ENCODE data around the gene USP10.
A peak's percentile ranks its signal among the peaks of the same experiment; 100 is the strongest.
"Not testable (repeated sequence)": the region's sequence is repeated elsewhere in the genome, so short reads cannot be mapped to it uniquely, and the experiment has no call there.

USP10 gene

DNA sequence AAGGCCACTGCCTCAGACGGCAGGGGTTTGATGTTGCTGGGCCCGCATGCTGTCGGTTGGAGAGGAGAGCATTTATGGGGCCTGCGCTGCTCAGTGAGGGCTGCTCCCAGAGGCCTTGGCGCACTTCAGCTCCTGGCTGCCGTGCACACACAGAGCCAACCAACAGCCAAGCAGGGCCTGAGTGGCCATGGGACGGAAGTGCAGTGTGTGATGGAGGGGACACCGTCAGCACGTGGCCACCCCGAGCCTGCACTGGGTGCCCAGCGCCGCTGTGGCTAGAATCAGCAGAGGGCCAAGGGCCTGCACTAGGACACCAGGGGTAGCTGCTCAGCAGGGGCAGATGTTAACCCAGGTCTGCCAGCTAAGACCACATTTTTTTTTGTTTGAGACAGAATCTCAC is 29.7 kb upstream of the USP10 start:
- no peak for DNase-seq
- in situ Hi-C loops (cut with HindIII; ENCODE audit: low pct_ligation_motif_present, low pct_unique_long_range_greater_than_20kb, low sequenced_read_pairs), result no loop called here

DNA sequence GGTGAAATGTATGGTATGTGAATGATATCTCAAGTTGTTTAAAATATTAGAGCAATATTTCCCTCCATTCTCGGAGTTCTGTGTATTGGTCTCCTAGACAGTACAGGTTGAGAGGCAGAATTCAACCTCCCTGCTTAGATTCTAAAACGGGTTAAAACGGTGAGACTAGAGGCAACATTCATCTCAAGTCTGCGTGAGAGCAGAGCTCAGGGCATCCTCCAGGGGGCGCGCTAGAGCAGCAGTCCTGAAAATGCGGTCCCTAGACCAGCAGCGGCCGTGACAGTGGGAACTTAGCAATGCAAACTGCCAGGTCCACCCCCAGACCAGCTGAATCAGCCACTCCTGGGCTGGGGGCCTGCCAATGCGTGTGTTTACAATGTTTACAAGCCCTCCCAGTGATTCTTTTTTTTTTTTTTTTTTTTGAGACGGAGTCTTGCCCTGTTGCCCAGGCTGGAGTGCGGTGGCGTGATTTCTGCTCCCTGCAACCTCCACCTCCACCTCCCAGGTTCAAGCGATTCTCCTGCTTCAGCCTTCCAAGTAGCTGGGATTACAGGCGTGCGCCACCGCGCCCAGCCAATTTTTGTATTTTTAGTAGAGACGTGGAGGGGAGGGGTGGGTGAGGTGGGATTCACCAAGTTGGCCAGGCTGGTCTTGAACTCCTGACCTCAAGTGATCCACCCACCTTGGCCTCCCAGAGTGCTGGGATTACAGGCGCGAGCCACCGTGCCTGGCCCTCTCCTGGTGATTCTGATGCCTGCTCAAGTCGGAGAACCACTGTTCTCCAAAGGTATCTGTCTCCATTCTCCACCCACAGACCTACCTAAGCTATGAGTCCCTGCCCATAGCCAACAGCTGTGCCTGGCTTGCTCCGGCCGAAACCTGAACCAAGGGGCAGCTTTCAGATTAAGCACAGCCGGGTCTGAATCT is 27.3 kb upstream of the USP10 start:
- DNase-seq, result peak; percentile 74

DNA sequence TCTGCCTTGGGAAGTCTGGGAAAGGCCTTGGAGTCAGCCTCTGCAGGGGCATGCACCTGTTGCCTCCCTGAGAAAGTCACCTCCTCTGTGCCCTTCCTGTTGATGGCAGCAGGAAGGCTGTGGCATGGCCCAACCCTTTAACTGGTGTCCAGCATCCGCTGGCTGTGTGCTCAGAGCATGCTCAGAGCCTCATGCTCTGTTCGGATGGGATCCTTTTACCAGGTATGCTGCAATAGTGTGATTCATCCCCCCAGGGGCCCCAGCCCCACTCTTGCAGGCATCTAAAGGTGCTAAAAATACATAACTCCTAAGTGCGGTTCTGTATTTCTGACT is 26.6 kb upstream of the USP10 start:
- no peak for DNase-seq

More for the DNA sequence above, 27.3 kb upstream of the USP10 start:
- in situ Hi-C loops (cut with HindIII; ENCODE audit: low pct_ligation_motif_present, low pct_unique_long_range_greater_than_20kb, low sequenced_read_pairs), result no loop called here

DNA sequence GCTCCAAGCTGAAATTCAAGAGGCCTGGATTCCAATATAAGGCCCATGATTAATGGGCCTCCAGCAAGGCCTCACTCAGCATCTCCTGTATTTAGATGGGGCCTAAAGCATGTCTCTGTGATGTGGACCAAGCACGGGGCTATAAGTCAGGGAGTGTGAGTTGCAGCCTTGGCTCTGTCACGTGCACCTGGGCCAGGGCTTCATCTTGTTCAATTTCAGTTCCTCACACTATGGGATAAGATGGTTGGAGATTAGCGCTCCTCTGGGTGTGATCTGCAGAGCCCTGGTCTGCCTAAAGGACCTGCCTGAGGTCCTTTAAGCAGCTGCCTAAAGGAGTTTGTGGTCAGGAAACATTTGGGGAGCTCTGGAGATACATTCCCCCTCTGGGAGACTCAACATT is 26.2 kb upstream of the USP10 start:
- no peak for DNase-seq
- in situ Hi-C loops (cut with HindIII; ENCODE audit: low pct_ligation_motif_present, low pct_unique_long_range_greater_than_20kb, low sequenced_read_pairs), result no loop called here

More for the DNA sequence above, 26.6 kb upstream of the USP10 start:
- in situ Hi-C loops (cut with HindIII; ENCODE audit: low pct_ligation_motif_present, low pct_unique_long_range_greater_than_20kb, low sequenced_read_pairs), result no loop called here

DNA sequence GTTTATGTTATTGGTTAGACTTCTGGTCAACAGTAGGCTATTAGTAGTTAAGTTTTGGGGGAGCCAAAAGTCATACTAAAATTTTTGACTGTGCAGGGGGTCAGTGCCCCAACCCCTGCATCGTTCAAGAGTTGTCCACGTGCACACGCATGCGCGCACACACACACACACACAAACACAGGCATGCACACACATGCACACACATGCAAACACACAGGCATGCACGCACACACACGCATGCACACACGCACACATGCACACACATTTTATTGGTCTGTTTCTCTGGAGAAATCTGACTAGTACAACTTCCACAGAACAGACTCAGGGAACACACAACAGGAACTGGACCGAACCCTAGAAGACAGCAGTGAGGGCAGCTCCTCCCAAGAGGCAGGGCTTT is 24.4 kb upstream of the USP10 start:
- in situ Hi-C loops (cut with HindIII; ENCODE audit: low pct_ligation_motif_present, low pct_unique_long_range_greater_than_20kb, low sequenced_read_pairs), result no loop called here
- DNase-seq, result no peak

DNA sequence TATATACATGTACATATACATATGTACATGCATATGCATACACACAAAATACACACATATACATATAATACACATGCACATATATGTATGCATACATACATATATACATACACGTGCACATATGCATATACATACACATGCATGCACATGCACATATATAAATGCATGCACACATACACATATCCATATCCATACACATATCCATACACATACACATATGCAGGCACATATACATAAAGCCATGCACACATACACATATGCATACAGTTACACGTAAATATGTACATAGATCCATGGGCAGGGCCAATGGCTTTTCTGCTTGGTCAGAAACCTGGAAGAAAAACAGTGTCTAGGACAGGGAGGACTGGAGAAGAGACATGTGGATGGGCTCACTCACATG is 23.9 kb upstream of the USP10 start:
- DNase-seq, result no peak
- in situ Hi-C loops (cut with HindIII; ENCODE audit: low pct_ligation_motif_present, low pct_unique_long_range_greater_than_20kb, low sequenced_read_pairs), result no loop called here

DNA sequence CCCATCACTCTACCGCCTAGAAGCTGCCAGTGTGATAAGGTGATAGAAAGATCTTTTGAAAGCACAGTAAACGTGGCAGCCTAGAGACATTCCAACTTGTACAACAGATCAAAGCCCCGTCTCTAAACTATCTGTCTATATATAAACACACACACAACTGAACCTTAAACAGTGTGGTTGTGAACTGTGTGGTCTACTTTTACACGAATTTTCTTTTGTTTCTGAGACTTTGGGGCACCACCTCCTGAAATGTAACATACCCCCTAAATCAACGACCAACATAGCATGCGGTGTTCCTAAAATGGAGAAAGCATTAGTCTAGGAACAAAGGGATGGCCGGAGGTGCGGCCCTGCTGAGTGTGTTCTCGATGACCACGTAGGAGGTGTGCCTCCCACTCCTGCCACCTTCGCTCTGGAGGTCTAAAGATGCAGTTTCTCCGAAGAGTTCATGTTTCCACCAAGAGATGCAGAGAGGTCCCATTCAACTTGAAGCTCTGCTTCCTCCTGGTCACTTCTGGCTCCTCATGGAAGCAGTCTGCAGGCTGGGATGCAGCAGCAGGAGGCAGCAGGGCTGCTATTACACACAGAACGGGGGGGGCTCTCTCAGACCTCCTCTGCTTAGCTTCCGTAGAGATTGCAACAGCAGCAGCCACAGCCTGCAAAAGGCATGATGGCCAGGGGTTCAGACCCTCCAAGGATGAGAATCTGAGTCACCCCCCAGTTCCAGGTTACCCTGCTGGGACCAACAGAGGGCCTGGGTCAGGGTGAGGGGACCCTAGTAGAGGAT is 22.6 kb upstream of the USP10 start:
- no peak for DNase-seq
- in situ Hi-C loops (cut with HindIII; ENCODE audit: low pct_ligation_motif_present, low pct_unique_long_range_greater_than_20kb, low sequenced_read_pairs), result no loop called here

DNA sequence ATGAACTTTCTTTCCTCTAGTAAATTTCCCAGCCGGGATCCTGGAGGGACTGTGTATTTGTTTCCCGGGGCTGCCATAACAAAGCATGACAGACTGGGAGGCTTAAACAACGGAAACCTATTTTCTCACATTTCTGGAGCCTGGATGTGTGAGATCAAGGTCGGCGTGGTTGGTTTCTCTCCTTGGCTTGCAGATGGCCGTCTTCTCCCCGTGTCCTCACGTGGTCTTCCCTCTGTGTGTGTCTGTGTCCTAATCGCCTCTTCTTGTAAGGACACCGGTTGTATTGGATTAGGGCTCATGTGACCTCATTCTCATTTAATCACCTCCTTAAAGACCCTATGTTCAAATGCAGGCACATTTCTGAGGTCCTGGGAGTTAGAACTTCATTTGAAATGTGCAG is 22.0 kb upstream of the USP10 start:
- in situ Hi-C loops (cut with HindIII; ENCODE audit: low pct_ligation_motif_present, low pct_unique_long_range_greater_than_20kb, low sequenced_read_pairs), result no loop called here
- no peak for DNase-seq

DNA sequence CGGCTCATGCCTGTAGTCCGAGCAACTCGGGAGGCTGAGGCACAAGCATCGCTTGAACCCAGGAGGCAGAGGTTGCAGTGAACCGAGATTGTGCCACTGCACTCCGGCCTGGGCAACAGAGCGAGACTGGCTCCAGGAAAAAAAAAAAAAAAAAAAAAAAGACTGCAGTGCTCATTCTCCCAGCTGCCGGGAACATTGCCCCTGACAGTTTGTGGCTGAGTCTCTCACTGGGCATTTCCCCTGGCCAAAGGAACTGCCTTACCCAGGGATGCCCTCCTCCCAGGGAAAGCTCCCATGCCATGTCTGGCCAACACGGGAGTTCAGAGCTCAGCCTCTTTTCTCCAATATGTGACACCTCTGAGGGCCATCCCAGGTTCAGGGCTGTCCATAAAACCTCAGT is 21.3 kb upstream of the USP10 start:
- in situ Hi-C loops (cut with HindIII; ENCODE audit: low pct_ligation_motif_present, low pct_unique_long_range_greater_than_20kb, low sequenced_read_pairs), result no loop called here
- no peak for DNase-seq

DNA sequence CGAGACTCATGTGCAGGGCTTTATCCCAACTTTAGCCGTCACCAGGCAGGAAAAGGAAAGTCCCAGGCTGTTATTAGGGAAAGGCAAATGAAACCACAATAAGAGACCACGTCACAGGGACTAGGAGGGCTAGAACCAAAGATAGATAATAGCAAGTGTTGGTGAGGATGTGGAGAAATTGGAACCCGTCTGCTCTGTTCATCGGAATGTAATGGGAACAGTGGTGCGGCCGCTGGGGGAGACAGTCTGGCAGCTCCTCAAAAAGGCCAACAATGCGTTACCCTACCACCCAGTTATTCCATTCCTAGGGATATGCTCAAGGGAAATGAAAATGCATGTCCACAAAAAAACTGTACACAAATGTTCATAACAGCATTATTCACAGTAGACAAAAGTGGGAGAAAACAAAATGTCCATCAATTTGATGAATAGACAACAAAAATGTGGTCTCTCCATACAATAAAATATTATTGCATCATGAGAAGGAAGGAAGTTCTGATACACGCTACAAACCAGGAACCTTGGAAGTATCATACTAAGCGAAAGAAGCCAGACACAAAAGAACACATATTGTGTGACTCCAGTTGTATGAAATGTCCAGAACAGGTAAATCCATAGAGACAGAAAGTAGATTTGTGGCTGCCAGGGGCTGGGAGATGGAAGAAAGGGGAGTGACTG is 19.5 kb upstream of the USP10 start:
- no peak for DNase-seq

DNA sequence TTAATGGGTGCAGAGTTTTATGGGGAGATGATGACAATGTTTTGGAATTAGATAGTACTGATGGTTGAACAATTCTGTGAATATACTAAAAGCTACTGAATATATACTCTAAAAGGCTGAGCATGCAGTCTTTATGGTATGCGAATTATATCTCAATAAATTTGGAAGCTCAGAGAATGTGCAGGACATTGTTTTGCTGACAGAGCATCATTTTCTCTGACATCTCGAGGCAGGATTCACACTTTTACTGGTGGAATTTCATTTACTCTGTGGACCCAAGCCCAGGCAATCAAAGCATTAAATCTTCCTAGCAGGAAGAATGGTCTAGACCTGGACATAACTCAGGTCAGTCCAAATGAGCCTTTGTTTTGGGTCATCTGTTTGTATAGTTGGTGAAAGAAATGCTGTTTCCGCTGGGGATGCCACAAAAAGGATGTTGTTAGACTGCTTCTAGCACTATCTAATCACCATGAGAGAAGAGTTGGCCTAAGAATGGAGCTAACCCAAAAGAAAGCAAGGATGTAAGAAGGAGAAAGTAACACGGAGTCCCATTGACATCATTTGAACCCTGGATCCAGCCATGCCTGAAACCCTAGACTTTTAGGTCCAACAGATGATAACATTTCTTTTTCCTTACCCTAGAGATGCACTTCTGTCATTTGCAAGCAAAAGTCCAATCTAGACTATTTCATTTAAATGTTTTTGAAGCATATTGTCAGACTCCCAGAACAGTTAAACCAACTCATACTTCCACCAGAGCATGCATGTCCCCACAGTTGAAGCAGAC is 18.8 kb upstream of the USP10 start:
- no peak for DNase-seq
- in situ Hi-C loops (cut with HindIII; ENCODE audit: low pct_ligation_motif_present, low pct_unique_long_range_greater_than_20kb, low sequenced_read_pairs), result no loop called here

More for the DNA sequence above, 19.5 kb upstream of the USP10 start:
- in situ Hi-C loops (cut with HindIII; ENCODE audit: low pct_ligation_motif_present, low pct_unique_long_range_greater_than_20kb, low sequenced_read_pairs), result no loop called here

DNA sequence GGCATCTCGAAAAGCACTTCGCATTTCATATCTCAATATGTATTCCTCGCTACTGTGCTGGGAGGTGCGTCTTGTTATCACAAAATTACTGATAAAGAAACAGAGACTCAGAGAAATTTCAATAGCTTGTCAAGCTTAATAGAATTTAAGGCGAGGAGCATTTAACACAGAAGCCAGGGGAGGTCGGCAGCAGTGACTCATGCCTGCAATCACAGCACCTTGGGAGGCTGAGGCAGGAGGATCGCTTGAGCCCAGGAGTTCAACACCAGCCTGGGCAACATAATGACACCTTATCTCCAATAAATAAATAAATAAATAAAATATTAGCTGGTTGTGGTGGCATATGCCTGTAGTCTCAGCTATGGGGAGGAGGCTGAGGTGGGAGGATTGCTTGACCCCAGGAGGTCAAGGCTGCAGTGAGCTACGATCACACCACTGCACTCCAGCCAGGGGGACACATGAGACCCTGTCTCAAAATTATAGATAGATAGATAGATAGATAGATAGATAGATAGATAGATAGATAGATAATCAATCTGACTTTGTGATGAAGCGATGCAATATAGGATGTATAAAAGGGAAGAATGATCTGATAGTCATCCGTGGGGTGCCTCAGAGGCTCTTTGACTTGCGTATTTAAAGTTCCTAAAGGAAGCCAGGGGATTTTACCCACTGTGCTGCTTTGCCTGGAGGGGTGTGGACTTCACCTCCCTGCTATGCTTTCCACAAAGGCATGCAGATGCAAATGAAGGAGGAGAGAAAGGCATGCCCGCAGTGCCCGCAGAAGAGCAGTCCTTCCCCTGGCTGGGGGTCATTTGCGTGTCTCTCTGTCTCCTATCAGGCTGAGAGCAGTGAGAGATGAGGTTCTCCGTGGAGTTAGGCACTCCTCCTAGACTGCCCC is 15.9 kb upstream of the USP10 start:
- no peak for DNase-seq
- in situ Hi-C loops (cut with HindIII; ENCODE audit: low pct_ligation_motif_present, low pct_unique_long_range_greater_than_20kb, low sequenced_read_pairs), result no loop called here

DNA sequence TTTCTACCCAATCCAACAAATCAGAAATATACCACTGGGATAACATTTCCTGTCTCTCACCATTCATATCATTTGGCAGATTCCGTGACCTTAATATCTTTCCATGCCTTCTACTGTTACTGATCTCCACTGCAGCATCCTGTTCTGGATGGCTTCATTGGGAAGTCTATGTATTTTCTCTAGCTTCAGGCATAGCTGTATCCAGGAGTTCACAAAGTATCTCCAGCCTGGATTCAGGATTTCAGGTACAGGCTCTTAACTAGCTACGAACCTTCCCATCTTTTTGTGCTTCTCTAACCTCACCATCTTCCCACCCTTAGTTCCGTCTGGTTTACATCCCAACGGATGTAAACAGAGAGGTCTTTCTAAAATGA is 15.2 kb upstream of the USP10 start:
- no peak for DNase-seq
- in situ Hi-C loops (cut with HindIII; ENCODE audit: low pct_ligation_motif_present, low pct_unique_long_range_greater_than_20kb, low sequenced_read_pairs), result no loop called here

DNA sequence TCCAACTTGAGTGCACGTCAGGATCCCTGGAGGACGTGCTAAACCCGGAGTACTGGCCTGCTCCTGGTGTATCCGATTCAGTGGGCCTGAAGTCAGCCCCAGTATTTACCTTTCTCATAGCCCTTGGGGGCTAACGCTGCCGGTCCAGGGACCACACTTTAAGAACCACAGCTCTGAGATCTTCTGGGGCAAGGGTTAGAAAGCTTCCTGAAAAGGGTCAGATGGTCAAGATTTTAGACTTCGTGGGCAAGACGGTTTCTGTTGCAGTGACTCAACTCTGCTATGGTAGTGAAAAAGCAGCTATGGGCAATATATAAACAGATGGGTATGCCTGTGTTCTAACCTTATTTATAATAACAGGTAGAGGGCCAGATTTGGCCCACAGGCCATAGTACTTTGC is 14.6 kb upstream of the USP10 start:
- no peak for DNase-seq
- in situ Hi-C loops (cut with HindIII; ENCODE audit: low pct_ligation_motif_present, low pct_unique_long_range_greater_than_20kb, low sequenced_read_pairs), result no loop called here

DNA sequence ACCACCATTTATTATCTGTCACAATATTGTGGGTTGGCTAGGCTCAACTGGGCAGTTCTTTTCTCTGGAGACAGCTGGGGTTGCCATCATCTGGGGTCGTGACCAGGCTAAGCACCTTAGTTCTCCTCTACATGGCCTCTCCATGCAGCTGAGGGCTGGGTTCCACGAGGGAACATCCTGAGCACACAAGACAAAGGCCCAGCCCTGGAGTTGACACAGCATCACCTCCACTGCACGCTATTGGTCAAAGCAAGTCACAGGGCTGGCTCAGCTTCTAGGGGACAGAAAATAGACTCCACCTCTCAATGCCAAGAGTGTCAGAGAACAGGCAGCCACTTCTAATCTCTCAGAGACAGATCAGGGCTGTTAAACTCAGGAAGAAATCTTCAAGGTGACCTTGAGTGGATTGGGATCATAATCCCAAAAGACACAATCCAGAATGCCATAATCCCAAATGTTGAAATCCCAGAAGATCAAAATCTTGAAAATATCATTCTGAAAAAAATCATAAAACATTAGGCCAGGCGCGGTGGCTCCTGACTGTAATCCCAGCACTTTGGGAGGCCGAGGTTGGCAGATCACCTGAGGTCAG is 13.0 kb upstream of the USP10 start:
- no peak for DNase-seq
- in situ Hi-C loops (cut with HindIII; ENCODE audit: low pct_ligation_motif_present, low pct_unique_long_range_greater_than_20kb, low sequenced_read_pairs), result no loop called here

DNA sequence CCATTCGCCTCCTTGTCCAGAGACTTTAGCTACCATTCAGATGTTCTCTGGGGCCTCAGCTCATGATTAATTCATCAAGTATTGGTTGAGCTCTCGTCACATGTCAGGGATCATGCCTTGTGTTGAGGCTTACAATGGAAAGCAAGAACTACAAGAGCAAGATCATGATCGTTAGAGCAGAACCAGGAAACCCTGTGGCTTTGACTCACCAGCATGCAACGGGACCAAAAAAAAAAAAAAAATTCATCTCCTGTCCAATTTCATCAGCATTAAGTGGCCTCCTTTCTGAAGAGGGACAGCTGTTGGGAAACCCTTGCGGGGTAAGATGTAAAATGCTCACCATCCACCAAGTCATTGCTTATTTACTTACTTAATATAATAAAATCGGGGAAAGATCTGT is 12.1 kb upstream of the USP10 start:
- in situ Hi-C loops (cut with HindIII; ENCODE audit: low pct_ligation_motif_present, low pct_unique_long_range_greater_than_20kb, low sequenced_read_pairs), result no loop called here
- peak; percentile 99 for DNase-seq

DNA sequence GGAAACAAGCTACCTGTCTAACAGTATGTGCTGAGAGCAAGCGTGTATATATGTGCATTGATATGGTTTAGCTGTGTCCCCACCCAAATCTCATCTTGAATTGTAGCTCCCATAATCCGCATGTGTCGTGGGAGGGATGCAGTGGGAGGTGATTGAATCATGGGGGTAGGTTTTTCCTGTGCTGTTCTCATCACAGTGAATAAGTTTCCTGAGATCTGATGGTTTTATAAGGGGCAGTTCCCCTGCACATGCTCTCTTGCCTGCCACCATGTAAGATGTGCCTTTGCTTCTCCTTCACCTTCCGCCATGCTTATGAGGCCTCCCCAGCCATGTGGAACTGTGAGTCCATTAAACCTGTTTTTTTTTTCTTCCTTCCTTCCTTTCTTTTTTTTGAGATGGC is 11.6 kb upstream of the USP10 start:
- in situ Hi-C loops (cut with HindIII; ENCODE audit: low pct_ligation_motif_present, low pct_unique_long_range_greater_than_20kb, low sequenced_read_pairs); DNase-seq: not testable (repeated sequence)

All from ACHN (cell line).